Vagina (tissue), 2 donors: Measurements from ENCODE around the gene ACR.

ENCODE experiments used
- POLR2A ChIP-seq, 2 donors: fragments of 450-650 bp; IDR thresholded peaks; one replicate each; pipeline ENCODE4 v1.6.1; 2017; ENCODE audit warnings: antibody characterized with exemption in 2 of 2, mild to moderate bottlenecking in 2 of 2, moderate library complexity in 2 of 2
- POLR2AphosphoS5 ChIP-seq, 2 donors: sonication (generic); formaldehyde crosslinking; IDR thresholded peaks; one replicate each; pipeline ENCODE4 v1.9.0; 2017; ENCODE audit warnings: antibody characterized with exemption in 2 of 2, mild to moderate bottlenecking in 2 of 2, low read depth in 1 of 2; ENCODE audit not compliant: insufficient read depth in 1 of 2
- TF ChIP-seq, protein P1 (sequence below), 3 experiments: fragments of 450-650 bp in 2 of 3; fragments of 200-600 bp in 1 of 3; sonication (generic) in 1 of 3; IDR thresholded peaks; one replicate each; pipeline ENCODE4 v1.5.1; 2017 to 2019; ENCODE audit warnings: antibody characterized with exemption in 3 of 3, mild to moderate bottlenecking in 2 of 3, moderate library complexity in 2 of 3

DNA sequence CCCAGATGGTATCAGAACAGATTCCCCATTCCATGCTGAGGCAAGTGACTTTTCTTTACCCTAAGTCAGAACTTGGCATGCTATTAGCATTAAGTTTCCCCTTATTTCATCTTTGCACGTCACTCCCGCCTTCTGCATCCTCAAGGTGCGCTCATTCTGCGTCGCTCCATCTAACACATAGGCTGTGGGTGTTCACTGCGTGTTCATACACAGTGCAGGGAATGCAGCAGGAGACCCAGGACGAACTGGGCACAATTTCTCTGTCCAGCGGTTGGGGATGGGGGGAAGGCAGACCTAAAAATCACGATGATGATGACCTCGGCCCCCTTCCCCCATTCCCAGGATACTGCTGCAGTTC is 19.7 kb upstream of the ACR start:
- TF ChIP-seq, protein P1, sequence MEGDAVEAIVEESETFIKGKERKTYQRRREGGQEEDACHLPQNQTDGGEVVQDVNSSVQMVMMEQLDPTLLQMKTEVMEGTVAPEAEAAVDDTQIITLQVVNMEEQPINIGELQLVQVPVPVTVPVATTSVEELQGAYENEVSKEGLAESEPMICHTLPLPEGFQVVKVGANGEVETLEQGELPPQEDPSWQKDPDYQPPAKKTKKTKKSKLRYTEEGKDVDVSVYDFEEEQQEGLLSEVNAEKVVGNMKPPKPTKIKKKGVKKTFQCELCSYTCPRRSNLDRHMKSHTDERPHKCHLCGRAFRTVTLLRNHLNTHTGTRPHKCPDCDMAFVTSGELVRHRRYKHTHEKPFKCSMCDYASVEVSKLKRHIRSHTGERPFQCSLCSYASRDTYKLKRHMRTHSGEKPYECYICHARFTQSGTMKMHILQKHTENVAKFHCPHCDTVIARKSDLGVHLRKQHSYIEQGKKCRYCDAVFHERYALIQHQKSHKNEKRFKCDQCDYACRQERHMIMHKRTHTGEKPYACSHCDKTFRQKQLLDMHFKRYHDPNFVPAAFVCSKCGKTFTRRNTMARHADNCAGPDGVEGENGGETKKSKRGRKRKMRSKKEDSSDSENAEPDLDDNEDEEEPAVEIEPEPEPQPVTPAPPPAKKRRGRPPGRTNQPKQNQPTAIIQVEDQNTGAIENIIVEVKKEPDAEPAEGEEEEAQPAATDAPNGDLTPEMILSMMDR (IDR thresholded peaks at IDR 0.05) = no peak
- TF ChIP-seq POLR2AphosphoS5 (IDR thresholded peaks at IDR 0.05; ENCODE audit: insufficient read depth in 1 of 2, low read depth in 1 of 2) (no peak), POLR2A (IDR thresholded peaks at IDR 0.05) (no peak)
